ENCODE measurements around the gene AFDN. TPM values are rescaled to one million over a fixed set of nuclear protein-coding genes. Genes with fewer than 3 reads are reported as not detected.

AFDN gene
- total RNA-seq, 1 experiment from 2014 or later: 16.8 TPM

DNA sequence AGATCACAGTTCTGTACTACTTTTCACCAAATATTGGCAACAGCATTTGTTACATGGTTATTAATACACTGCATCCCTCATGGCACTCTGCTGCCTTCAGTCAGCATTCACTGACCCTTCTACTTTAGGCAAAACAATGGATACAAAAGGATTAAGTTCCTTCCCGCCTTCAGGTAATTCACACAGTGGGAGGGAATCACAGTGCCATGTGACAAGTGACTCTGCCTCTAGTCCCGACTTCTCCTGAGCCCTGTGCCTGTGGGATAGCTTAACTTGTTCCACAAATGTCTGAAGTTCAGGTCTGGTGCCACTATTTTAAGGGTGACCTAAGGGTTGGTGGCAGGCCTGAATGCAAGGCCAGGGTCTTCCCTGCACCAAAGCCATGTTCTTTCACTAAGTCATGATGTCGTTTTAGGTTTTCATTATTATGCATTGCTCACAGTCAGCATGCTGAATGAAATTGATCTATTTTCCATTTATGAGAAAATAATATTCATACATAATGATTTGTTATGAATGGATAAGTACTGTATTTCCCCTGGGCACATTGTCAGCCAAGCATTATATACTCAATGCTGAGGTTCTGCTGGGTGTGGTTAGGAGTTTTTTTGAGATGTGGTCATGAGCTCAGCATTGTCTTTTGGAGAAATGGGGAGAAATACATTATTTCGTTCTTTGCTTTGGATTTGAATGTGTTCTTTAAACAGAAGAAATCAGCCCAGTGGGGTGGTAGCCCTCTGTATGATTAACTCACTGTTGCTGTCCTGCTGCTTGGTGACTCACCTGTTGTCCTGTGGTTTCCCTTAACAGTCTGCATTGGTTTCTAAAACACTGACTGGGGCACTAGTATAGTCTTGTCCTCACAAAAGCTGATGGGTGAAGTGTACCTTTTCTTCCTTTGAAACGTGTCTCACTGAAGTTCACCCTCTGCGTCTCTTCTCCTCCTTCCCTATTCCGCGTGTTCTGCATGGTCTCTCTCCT is 66.4 kb downstream of the AFDN start:
- in situ Hi-C loops (cut with HindIII; ENCODE audit: low pct_unique_long_range_greater_than_20kb, low sequenced_read_pairs): no loop called here
- peak; percentile 46 for DNase-seq (ENCODE audit: low read depth)

DNA sequence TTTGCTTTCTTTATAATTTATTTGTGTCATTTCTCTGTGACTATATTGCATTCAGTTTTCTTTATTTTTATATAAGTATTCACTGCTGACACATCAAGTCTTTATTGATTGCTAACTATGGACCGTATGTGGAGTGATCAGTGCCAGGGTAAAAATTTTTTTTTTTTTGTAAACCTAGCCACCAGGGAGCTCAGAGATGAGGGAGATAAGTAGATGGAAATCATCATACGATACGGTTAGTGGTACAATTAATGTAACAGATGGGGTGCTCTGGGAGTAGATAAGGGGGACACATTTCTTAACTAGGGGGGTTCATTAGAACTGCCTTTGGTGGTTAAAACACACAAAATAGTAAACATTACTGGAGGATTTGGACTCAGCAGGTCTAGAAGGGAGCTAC is 68.3 kb downstream of the AFDN start:
- DNase-seq (ENCODE audit: low read depth): no peak
- in situ Hi-C loops (cut with HindIII; ENCODE audit: low pct_unique_long_range_greater_than_20kb, low sequenced_read_pairs): no loop called here

DNA sequence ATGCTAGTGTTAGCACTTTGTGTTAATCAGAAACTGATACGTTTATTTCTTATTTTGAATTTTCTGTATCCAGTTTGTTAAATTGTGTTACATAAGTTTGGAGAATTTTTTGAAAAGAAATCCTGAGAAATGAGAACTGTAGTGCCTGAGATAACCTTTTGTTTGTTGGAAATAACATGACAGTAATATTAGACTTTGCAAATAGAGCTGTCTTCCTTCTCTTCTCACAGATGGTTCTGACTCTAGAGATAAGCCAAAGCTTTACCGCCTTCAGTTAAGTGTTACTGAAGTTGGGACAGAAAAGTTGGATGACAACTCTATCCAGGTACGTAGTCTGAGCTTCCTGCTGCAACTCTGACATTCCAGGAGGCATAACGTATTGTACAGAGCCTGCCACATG is 69.9 kb downstream of the AFDN start:
- in situ Hi-C loops (cut with HindIII; ENCODE audit: low pct_unique_long_range_greater_than_20kb, low sequenced_read_pairs): no loop called here
- no peak for DNase-seq (ENCODE audit: low read depth)

DNA sequence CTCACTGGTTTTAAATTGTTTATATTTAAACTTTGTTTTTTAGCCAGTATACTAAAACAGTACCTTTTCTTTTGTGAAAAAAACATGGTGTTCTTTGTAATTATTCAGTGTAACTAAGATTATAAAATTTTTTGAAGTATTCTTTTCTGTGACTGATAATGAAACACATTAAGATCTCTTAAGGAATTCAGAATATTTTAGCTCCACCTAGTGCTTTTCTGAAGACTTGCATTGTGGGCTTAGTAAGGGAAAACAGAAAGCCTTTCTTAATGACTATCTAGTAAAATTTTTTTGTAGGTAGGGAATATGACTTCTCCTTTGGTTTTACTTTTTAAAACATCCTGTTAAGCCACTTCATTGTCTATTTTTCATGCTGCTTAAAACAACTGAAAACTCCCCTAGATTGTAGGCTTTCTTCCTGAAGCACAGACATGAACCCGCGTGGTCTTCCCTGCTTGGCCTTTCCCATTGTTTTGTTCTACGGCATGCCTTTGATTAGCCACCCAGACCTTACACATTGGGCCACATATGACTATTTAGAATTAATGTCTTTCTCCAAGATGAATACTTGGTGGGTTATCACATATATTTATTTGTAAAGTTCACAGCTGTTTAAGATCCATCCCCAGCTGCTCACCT is 72.1 kb downstream of the AFDN start:
- in situ Hi-C loops (cut with HindIII; ENCODE audit: low pct_unique_long_range_greater_than_20kb, low sequenced_read_pairs): no loop called here
- DNase-seq (ENCODE audit: low read depth): peak; percentile 13

DNA sequence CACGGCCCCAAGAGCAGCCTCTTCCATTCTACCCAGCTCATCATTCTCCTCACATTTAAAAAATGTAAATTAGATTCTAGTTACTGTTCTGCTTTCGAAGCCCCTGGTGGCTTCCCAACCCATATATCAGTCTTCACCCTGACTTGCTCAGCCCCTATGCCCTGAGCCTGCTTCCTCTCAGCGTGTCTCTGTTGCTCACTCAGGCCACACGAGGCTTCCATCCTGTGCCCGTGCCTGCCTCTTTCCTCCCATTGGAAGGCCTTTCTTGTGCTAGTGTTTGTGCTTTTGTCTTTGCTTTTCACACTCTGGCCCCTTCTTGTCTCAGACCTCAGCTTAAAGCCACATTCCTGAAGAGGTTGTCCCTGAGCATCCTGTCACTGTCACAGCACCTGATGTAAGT is 78.1 kb downstream of the AFDN start:
- no peak for DNase-seq (ENCODE audit: low read depth)
- in situ Hi-C loops (cut with HindIII; ENCODE audit: low pct_unique_long_range_greater_than_20kb, low sequenced_read_pairs): no loop called here

DNA sequence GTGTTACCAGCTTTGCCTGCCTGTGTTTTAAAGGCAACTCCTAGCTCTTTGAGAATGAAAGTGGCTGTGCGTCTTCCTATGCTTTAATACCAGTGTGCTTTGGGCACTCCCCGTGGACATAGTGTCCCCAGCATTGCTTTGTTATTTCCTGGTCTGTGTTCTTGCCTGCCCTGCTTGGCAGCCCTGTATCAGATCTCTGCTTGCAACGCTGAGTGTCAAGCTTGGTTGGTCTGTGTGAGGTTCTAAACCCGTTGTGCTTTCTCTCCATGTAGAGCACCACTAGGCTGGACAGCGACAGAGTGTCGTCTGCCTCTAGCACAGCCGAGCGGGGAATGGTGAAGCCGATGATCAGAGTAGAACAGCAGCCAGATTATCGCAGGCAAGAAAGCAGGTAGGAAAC is 80.2 kb downstream of the AFDN start:
- in situ Hi-C loops (cut with HindIII; ENCODE audit: low pct_unique_long_range_greater_than_20kb, low sequenced_read_pairs): no loop called here
- no peak for DNase-seq (ENCODE audit: low read depth)

DNA sequence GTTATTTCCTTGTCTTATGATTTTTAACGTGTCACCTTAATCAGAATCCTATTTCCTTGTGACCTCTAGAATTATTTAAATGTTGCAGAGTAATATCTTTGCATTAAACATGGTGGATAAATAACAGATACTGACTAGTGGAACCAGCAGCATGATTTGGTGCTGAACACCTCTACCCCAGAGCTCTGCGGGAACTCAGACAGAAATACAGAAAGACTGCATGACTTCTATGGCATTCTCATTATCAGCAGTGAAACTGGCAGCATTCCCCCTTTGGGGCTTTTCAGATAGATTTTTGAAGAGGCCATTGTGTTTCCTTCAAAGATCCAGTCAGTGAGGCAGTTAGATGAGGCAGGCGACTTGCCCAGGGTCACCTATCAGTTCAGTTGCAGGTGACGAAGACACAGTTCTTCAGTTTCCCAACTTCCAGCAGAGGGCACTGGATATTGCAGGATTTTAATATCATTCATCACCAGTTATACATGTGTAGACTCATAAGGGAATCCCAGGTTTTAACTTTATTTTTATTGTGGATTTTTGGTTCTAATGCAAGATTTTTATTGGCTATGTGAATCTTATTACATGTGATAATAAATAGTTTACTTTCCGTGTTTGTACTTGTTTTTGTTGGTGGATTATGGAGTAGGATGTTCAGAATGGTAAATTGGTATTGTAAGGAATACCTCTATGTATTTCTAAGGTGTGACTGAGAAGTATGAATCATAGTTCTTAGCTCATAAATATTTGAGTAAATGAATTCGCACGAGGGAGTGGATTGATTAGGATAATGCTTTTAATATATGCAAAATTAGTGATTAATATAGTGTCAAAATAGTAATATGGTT is 81.3 kb downstream of the AFDN start:
- in situ Hi-C loops (cut with HindIII; ENCODE audit: low pct_unique_long_range_greater_than_20kb, low sequenced_read_pairs): no loop called here
- DNase-seq (ENCODE audit: low read depth): peak; percentile 27

DNA sequence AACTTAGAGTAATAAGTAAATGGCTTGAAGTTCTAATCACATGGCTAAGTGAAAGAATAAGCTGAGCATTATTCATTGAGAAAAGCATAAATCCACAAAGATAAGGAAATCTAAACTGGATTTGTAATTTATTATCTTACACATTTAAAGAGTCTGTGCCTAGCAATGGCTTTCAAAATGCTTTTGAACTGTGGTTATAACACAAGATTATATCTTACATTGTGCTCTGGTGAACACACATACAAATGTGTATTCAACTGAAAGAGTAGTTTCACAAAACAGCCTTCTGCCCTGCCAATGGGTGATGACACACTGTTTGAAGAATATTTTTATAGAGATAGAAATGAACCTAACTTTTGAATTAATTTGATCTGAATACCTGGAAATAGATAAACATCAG is 83.3 kb downstream of the AFDN start:
- in situ Hi-C loops (cut with HindIII; ENCODE audit: low pct_unique_long_range_greater_than_20kb, low sequenced_read_pairs): no loop called here
- no peak for DNase-seq (ENCODE audit: low read depth)

DNA sequence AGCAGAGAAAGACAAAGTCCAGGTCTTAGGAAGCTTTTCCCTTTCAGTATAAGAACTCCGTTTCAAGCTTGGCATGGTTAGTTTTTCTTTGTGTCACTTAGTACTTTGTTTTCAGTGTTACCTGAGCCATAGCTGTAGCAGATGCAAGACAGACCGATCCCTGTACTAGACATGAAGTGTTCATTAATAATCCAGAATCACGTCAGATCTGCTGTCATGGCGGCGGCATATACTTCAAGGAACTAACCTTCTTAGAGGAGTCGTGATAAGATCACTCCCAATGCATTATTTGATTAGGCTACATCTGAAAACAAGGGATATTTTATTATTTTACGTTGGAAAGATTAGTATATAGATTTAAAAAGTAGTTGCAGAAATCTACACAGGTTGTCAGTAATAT is 83.9 kb downstream of the AFDN start:
- in situ Hi-C loops (cut with HindIII; ENCODE audit: low pct_unique_long_range_greater_than_20kb, low sequenced_read_pairs): no loop called here
- DNase-seq (ENCODE audit: low read depth): no peak

DNA sequence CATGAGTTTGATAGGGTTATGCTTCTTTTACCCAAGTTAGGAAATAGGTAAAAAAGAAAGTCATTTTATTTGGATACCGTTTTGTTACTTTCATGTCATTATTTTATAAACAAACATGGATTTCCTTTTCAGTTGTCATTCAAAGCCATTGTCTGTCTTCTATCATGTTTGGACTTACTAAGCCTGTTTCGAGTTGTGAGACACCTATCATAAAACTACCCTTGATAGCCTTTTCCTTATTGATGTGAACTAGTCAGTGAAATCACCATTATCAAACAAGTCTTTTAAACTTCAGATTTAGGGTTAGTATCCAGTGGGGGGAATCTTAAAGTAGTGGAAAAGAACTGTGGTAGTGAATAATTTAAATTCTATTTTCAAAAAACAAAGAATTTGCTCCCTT is 85.8 kb downstream of the AFDN start:
- DNase-seq (ENCODE audit: low read depth): no peak
- in situ Hi-C loops (cut with HindIII; ENCODE audit: low pct_unique_long_range_greater_than_20kb, low sequenced_read_pairs): no loop called here

DNA sequence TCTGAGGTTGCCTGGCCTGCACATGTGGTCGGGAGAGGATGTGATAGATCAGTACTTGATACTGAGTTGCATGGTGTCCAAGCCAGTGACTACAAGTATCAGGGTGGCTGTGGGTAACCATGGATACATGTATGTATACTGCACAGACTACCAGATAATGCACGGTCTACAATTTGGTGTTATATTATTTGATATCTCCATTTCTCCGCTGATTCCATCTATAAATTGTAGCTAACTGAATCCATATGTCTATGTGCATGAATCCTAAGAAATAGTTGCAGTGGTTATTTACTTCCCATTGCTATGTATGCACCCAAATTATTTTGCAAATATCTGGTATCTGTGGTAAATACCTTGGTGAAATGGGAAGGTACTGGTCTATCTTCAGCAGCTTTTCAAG is 87.0 kb downstream of the AFDN start:
- DNase-seq (ENCODE audit: low read depth): no peak
- in situ Hi-C loops (cut with HindIII; ENCODE audit: low pct_unique_long_range_greater_than_20kb, low sequenced_read_pairs): no loop called here

DNA sequence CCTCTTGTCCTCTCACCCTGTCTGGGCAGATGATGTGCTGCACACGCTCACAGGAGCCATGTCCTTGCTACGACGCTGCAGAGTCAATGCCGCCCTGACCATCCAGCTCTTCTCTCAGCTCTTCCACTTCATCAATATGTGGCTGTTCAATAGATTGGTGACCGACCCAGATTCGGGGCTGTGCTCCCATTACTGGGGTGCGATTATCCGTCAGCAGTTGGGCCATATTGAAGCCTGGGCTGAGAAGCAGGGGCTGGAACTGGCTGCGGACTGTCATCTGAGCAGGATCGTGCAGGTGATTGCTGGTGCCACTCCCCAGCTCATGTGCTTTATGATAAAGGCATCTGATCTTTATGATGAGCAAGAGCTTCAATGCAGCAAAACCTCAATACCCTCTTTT is 88.4 kb downstream of the AFDN start:
- in situ Hi-C loops (cut with HindIII; ENCODE audit: low pct_unique_long_range_greater_than_20kb, low sequenced_read_pairs): no loop called here
- no peak for DNase-seq (ENCODE audit: low read depth)

DNA sequence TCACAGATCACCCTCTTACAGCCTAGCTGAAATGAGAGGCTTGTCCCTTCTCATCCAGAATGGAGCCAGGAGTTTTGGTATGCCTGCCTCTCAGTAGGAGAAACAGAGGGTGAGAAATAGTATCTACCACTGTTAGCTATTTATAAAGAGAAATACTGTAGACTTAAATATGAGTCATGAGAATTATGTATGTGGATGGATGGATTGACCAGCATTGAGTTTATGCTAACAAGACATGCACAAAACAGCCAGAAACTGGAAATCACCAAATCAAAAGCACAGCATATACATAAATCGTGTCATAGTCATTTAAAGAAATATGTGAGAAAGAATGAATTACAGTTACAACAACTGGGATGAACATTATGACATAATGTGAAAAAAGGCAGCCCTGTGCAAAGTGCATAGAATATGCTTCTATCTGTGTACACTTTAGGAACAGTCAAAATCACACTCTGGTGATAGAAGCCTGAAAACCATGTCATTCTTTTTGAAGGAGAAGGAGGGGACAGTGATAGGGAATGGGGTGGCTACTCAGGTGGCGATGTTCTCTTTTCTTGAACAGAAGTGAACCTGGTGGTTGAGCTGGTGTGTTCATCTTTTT is 90.9 kb downstream of the AFDN start:
- no peak for DNase-seq (ENCODE audit: low read depth)
- in situ Hi-C loops (cut with HindIII; ENCODE audit: low pct_unique_long_range_greater_than_20kb, low sequenced_read_pairs): no loop called here

DNA sequence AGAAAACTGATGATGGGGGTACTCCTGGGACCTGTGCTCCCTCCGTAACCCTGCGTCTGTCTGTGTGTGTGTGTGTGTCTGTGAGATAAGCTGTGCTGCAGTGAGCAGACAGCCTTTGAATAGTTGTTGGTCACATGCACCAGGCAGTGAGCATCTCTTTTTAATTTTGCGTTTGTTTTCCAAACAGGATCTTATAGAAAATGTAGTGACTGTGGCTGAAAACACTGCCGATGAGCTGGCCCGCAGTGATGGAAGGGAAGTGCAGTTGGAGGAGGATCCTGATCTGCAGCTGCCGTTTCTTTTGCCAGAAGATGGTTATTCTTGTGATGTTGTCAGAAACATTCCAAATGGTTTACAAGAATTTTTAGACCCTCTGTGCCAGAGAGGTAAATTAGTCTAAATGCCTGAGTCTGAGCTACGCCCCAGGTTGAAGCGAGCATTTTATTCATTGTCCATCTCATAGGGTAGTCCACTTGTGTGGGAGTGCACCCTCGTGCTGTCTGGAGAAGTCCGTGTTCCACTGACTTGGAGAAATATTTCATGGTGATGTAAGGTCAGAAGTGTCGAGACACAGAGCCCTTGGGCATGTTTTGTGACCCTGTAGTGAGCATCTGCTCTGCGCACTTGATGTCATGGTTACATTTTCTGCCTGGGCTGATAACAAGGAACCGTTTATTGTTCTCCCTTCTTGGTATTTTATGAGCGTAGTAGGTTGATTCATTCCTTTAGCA is 92.0 kb downstream of the AFDN start:
- DNase-seq (ENCODE audit: low read depth): no peak
- in situ Hi-C loops (cut with HindIII; ENCODE audit: low pct_unique_long_range_greater_than_20kb, low sequenced_read_pairs): no loop called here

DNA sequence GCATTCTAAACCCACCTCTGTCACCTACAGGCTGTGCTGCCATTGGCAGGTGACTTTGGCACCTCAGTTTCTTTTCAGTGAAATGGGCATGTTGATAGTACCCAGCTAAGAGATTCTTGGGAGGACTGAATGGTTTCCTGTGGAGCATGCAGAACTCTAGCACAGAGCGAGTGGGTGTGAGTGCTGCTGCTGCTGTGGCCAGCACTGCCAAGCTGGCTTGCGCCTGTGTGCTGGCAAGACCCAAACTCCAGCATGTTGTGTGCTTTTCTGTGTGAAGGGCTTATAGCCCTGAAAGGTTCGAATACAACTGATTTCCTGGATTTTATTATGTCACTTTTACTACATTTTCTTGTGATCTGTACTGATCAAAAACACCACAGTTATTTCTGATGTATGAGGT is 92.6 kb downstream of the AFDN start:
- DNase-seq (ENCODE audit: low read depth): no peak
- in situ Hi-C loops (cut with HindIII; ENCODE audit: low pct_unique_long_range_greater_than_20kb, low sequenced_read_pairs): no loop called here

DNA sequence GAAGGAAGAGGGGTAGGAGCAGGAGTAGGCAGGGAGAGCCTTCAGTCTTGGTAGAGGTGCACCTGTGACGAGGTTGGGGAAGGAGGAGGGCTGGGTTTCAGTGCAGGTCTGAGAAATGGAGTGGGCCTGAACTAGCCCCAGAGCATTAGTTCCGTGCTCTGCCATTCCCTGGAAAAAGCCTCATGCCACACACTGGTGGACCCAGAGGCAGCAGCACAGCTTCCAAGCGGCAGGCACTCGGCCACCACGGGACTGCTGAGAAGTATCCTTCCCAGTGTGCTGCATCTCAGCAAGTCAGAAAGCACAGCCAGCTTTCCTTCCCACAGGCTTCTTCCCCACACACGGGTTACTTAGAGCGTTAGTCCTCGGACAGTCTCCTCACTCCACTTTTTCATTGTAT is 93.5 kb downstream of the AFDN start:
- no peak for DNase-seq (ENCODE audit: low read depth)
- in situ Hi-C loops (cut with HindIII; ENCODE audit: low pct_unique_long_range_greater_than_20kb, low sequenced_read_pairs): no loop called here

DNA sequence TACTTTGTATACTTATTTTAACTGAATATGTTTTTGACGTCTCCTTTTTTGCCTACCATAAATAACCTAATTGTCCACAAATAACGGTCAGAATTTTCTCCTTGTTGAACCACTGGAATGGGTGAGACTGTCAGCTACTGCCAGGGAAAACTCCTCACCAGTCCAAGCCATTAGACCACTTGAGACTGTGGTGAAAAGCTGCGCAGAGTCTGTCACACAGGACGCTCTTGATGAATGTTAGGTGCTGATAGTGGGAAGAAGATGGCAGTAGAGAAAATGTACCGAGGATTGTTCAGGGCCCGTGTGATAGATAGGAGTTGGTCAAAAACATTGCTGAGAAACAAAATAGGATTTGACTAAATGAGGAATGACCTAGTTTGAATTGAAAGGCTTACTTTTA is 95.1 kb downstream of the AFDN start:
- DNase-seq (ENCODE audit: low read depth): no peak
- in situ Hi-C loops (cut with HindIII; ENCODE audit: low pct_unique_long_range_greater_than_20kb, low sequenced_read_pairs): no loop called here

DNA sequence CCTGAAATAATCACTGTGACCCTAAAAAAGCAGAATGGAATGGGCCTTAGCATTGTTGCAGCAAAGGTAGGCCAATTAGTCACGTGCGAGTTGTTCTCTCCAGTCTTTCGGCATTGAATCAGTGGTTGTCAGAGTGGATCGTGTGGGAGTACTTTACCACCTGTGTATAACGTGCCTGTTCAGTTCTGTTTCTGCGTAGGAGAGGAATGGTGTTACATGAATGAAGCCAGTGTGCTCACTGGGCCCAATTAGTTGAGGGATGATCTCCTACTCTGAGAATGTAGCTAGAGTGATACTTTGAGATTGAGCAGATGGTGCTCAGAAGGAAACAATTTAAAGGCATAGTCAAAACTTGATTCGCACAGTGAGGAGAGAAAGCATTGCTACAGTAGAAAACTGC is 98.3 kb downstream of the AFDN start:
- in situ Hi-C loops (cut with HindIII; ENCODE audit: low pct_unique_long_range_greater_than_20kb, low sequenced_read_pairs): no loop called here
- DNase-seq (ENCODE audit: low read depth): no peak

Measured in Caki2 (cell line).